ENCODE data around the gene KAZN.

Gene KAZN

GRCh38 chr1:14903922-14904321 is 305.4 kb downstream of the KAZN start:
- CTCF ChIA-PET: no interaction called here
- TF ChIP-seq TARDBP (IDR thresholded peaks at IDR 0.05) (no peak), FOXA1 (IDR thresholded peaks at IDR 0.05) (no peak), FOXM1 (IDR thresholded peaks at IDR 0.05; ENCODE audit: borderline replicate concordance) (no peak), HDGF (IDR thresholded peaks at IDR 0.05; ENCODE audit: borderline replicate concordance) (no peak), PKNOX1 (IDR thresholded peaks at IDR 0.05) (no peak), ZNF384 (IDR thresholded peaks at IDR 0.05) (no peak), ARNT (IDR thresholded peaks at IDR 0.05) (no peak), SP1 (IDR thresholded peaks at IDR 0.05) (no peak), ELF4 (IDR thresholded peaks at IDR 0.05) (no peak)
- POLR2A ChIA-PET: no interaction called here
- no peak for DNase-seq (ENCODE audit: extremely low spot score)

- TF ChIP-seq LEF1 (IDR thresholded peaks at IDR 0.05; ENCODE audit: borderline replicate concordance) (no peak), ARNT (IDR thresholded peaks at IDR 0.05) (no peak), SP1 (IDR thresholded peaks at IDR 0.05) (no peak), FOXA1 (IDR thresholded peaks at IDR 0.05) (no peak), FOXM1 (IDR thresholded peaks at IDR 0.05; ENCODE audit: borderline replicate concordance) (no peak), L3MBTL2 (conservative IDR thresholded peaks at IDR 0.05) (no peak), NFRKB (IDR thresholded peaks at IDR 0.05) (no peak), SUZ12 (IDR thresholded peaks at IDR 0.05) (no peak), CTBP1 (IDR thresholded peaks at IDR 0.05; ENCODE audit: borderline replicate concordance) (no peak), HDGF (IDR thresholded peaks at IDR 0.05; ENCODE audit: borderline replicate concordance) (no peak), ZNF384 (IDR thresholded peaks at IDR 0.05) (no peak), BHLHE40 (IDR thresholded peaks at IDR 0.05; ENCODE audit: borderline replicate concordance) (no peak)
- ChIA-PET POLR2A (no interaction called here), CTCF (interaction anchor here (1.0 kb wide), 1 partner anchor 8 kb away, joined by 3 read pairs; no protein-coding TSS in a partner anchor)
- no peak for DNase-seq (ENCODE audit: extremely low spot score)
Measured at GRCh38 chr1:14906665-14907064, 308.2 kb downstream of the KAZN start.

GRCh38 chr1:14907416-14907815 is 308.9 kb downstream of the KAZN start:
- ChIA-PET CTCF (interaction anchor here (1.0 kb wide), 1 partner anchor 7 kb away, joined by 3 read pairs; no protein-coding TSS in a partner anchor), POLR2A (no interaction called here)
- no peak for DNase-seq (ENCODE audit: extremely low spot score)
- no peak for TF ChIP-seq LEF1 (IDR thresholded peaks at IDR 0.05; ENCODE audit: borderline replicate concordance)
- TF ChIP-seq HDGF (IDR thresholded peaks at IDR 0.05; ENCODE audit: borderline replicate concordance): no peak
- no peak for TF ChIP-seq FOXM1 (IDR thresholded peaks at IDR 0.05; ENCODE audit: borderline replicate concordance)
- TF ChIP-seq SP1 (IDR thresholded peaks at IDR 0.05): no peak
- TF ChIP-seq ARNT (IDR thresholded peaks at IDR 0.05): no peak
- no peak for TF ChIP-seq PKNOX1 (IDR thresholded peaks at IDR 0.05)
- no peak for TF ChIP-seq ELF4 (IDR thresholded peaks at IDR 0.05)
- no peak for TF ChIP-seq BHLHE40 (IDR thresholded peaks at IDR 0.05; ENCODE audit: borderline replicate concordance)
- no peak for TF ChIP-seq CTBP1 (IDR thresholded peaks at IDR 0.05; ENCODE audit: borderline replicate concordance)

- CTCF ChIA-PET: no interaction called here
- no peak for TF ChIP-seq ARNT (IDR thresholded peaks at IDR 0.05)
- no peak for TF ChIP-seq PKNOX1 (IDR thresholded peaks at IDR 0.05)
- no peak for TF ChIP-seq L3MBTL2 (conservative IDR thresholded peaks at IDR 0.05)
- no peak for TF ChIP-seq TARDBP (IDR thresholded peaks at IDR 0.05)
- no peak for TF ChIP-seq FOXM1 (IDR thresholded peaks at IDR 0.05; ENCODE audit: borderline replicate concordance)
- no peak for TF ChIP-seq ELF4 (IDR thresholded peaks at IDR 0.05)
- TF ChIP-seq LEF1 (IDR thresholded peaks at IDR 0.05; ENCODE audit: borderline replicate concordance): no peak
- TF ChIP-seq SP1 (IDR thresholded peaks at IDR 0.05): no peak
- no peak for TF ChIP-seq HDGF (IDR thresholded peaks at IDR 0.05; ENCODE audit: borderline replicate concordance)
- TF ChIP-seq NFRKB (IDR thresholded peaks at IDR 0.05): no peak
- TF ChIP-seq ZNF384 (IDR thresholded peaks at IDR 0.05): no peak
- no peak for TF ChIP-seq FOXA1 (IDR thresholded peaks at IDR 0.05)
- no peak for TF ChIP-seq BHLHE40 (IDR thresholded peaks at IDR 0.05; ENCODE audit: borderline replicate concordance)
- no peak for TF ChIP-seq SUZ12 (IDR thresholded peaks at IDR 0.05)
- POLR2A ChIA-PET: no interaction called here
- no peak for DNase-seq (ENCODE audit: extremely low spot score)
Measured at GRCh38 chr1:14909273-14909672, 310.8 kb downstream of the KAZN start.

GRCh38 chr1:14909920-14910460 is 311.5 kb downstream of the KAZN start:
- TF ChIP-seq ARNT (IDR thresholded peaks at IDR 0.05) (no peak), LEF1 (IDR thresholded peaks at IDR 0.05; ENCODE audit: borderline replicate concordance) (no peak), BHLHE40 (IDR thresholded peaks at IDR 0.05; ENCODE audit: borderline replicate concordance) (no peak), PKNOX1 (IDR thresholded peaks at IDR 0.05) (no peak), SP1 (IDR thresholded peaks at IDR 0.05) (no peak), HDGF (IDR thresholded peaks at IDR 0.05; ENCODE audit: borderline replicate concordance) (no peak)
- ChIA-PET POLR2A (no interaction called here), CTCF (no interaction called here)
- DNase-seq (ENCODE audit: extremely low spot score): no peak

Data from HEK293T (cell line).